ENCODE data around the gene C10orf62.

- TF ChIP-seq CTCF (IDR thresholded peaks at IDR 0.05; ENCODE audit: extremely low read depth in 1 of 2, insufficient read depth in 1 of 2, low read depth in 1 of 2, low read length in 2 of 2) (no peak), EZH2 (IDR thresholded peaks at IDR 0.05; ENCODE audit: borderline replicate concordance, low read depth, low read length, severe bottlenecking) (no peak), POLR2AphosphoS5 (IDR thresholded peaks at IDR 0.05; ENCODE audit: insufficient read depth, low read depth, low read length) (no peak), POLR2A (IDR thresholded peaks at IDR 0.05; ENCODE audit: low read depth, low read length) (no peak), FOS (IDR thresholded peaks at IDR 0.05; ENCODE audit: borderline replicate concordance, insufficient read depth, low read length) (no peak), JUN (IDR thresholded peaks at IDR 0.05; ENCODE audit: borderline replicate concordance, insufficient read depth, insufficient read length, low read depth) (no peak), MYC (IDR thresholded peaks at IDR 0.05; ENCODE audit: low read depth, low read length) (no peak), GATA2 (IDR thresholded peaks at IDR 0.05; ENCODE audit: insufficient read depth, insufficient read length, low read depth, low read length) (no peak)
- TF ChIP-seq, protein P1, sequence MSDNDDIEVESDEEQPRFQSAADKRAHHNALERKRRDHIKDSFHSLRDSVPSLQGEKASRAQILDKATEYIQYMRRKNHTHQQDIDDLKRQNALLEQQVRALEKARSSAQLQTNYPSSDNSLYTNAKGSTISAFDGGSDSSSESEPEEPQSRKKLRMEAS (IDR thresholded peaks at IDR 0.05; ENCODE audit: insufficient read depth, insufficient read length) = no peak
These were observed 14.3 kb upstream of the C10orf62 start for GRCh38 chr10:97575127-97575668.

All from endothelial cell of umbilical vein (primary cell).